Measurements from ENCODE around the gene EVA1C.
"Not testable (repeated sequence)": the region's sequence is repeated elsewhere in the genome, so short reads cannot be mapped to it uniquely, and the experiment has no call there.

Gene EVA1C, protein sequence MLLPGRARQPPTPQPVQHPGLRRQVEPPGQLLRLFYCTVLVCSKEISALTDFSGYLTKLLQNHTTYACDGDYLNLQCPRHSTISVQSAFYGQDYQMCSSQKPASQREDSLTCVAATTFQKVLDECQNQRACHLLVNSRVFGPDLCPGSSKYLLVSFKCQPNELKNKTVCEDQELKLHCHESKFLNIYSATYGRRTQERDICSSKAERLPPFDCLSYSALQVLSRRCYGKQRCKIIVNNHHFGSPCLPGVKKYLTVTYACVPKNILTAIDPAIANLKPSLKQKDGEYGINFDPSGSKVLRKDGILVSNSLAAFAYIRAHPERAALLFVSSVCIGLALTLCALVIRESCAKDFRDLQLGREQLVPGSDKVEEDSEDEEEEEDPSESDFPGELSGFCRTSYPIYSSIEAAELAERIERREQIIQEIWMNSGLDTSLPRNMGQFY

GRCh38 chr21:32412162-32413014, at the start of gene EVA1C:
TSS of gene EVA1C (plus strand) at chr21:32412706. CDS start at chr21:32412854, 148 bp downstream.
- no peak for DNase-seq (ENCODE audit: low spot score)

GRCh38 chr21:32364387-32364786, 48.1 kb upstream of the EVA1C start:
- no peak for DNase-seq (ENCODE audit: low spot score)

DNA sequence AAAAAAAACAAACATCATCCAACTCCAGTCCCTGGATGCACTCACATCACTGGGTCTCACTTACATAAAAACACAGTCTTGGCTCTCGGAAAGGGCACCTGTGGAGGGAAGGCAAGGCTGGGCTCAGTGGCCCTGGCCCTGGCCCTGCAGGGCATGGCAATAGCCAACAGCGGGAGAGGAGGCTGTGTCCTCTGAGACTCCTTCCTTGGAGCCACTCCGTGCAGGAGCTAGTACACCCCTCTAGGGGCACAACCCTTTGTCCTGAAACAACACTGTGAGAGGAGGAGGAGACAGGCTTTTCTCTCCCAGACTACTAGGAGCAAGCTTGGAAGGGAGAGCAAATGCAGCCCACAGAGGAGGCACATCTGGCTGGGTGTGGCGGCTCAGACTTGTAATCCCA, 47.7 kb upstream of the EVA1C start:
- no peak for DNase-seq (ENCODE audit: low spot score)

DNA sequence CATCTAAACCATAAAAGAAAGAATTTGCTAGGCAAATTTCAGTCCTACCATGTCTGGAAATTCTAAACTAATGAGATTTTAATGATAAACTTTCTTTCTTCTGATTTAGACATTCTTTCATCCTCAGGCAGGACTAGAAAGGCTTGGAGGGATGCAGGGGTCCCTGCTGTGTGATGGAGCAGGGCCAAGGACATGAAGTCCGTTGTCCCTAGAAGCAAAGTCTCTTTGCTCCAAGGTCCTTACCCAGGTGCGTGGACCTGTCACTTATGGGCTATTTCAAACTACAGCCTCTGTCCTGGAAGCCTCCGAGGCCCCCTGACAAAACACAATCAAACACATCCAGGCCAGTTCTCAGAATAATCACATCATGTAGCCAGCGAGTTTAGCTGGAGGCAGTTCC, 46.3 kb upstream of the EVA1C start:
- peak; percentile 52 for DNase-seq (ENCODE audit: low spot score)

DNA sequence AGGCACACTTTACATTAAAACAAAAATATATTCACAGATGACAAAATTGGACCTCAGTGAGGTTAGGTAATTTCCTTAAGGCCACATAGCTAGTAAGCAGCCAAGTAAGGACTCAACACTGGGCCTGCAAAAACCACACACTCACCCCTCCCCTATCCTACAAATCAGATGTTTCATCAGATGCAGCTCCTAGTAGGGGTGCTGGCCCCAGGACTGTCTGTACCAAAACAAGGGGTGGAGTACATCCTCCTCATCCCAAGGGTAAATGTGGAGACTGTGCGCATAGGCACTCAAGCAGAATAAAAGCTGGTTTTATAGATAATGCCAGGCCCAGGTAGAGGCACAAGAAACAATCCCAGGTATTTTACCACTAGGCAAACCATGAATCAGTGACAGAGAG, 45.3 kb upstream of the EVA1C start:
- DNase-seq (ENCODE audit: low spot score), result peak; percentile 28

DNA sequence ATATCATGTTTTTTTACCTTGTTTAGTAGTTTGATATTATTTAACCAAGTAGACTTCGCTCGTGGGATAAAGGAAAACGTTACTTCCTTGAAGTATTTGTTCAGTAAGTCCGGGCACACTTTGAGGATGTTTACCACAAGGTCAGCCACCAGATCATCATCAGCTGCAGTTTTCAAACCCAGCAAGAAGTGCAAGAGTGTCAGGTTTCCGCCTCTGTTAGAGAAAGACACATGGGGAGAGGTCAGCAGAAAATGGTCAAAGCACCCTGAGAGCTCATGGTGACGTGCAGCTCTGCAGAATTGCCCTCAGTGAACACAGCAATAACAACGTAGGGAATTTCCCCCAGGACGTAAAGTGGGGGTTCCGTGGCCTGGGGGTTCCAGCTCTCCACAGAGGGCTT, 44.1 kb upstream of the EVA1C start:
- no peak for DNase-seq (ENCODE audit: low spot score)

DNA sequence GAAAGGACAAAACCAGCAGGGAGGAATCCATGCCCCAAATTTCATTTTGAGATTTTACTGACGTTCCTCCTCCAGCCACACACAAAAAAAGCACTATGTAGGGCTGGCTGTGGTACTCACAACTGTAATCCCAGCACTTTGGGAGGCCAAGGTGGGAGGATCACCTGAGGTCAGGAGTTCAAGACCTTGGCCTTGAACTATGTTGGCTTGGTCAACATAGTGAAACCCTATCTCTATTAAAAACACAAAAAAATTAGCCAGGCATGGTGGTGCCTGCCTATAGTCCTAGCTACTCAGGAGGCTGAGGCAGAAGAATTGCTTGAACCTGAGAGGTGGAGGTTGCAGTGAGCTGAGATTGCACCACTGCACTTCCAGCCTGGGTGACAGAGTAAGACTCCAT, 43.5 kb upstream of the EVA1C start:
- not testable (repeated sequence) for DNase-seq (ENCODE audit: low spot score)

DNA sequence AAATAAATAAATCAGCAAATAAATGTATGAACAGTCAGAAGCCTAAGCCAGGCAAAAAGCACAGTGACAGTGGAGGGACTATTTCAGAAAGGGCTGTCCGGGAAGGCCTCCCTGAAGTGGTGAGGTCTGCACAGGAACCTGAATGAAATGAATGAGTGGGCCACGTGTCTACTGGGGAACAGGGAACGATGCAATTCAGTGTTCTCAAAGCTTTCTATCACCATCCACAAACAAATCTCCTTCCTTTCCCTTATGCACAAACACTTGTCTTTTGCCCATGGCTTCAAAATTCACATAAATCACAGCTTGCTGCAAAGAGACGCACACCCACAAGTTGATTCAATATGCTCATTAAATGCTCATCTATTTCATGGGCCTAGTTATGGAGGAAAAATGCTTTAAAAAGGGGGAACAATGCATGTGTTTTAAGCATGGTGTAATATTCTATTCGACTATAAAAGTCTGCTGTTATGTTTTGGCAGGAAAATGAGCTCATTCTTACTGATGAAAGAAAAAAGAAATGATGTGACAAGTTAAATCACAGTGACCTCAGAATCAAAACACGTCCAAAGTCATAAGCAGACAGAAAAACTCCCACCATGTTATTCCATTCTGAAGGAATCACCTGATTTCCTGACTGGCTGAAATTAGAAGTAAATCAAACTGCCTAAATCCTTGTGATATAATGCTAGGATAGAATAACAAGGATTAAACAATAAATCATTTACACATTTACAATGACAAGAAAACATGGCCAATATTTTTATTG, 41.3 kb upstream of the EVA1C start:
- DNase-seq (ENCODE audit: low spot score), result no peak

DNA sequence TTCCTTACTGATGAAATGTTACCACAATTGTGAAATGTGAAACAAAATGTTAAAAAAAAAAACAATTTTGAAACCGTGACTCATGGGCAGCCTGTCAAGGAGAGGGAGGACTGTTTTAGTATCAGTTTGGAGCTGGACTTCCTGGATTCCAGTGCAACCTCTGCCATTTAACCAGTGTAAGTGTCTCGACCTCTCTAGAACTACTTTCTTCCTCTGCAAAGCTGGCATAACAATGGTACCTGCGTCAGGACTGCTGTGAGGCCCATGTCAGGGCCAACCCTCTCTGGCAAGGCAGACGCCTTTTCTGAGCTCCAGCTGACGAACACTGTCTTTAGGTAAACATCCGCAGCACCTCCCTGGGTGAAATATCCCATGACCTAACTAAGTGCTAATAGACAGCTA, 40.6 kb upstream of the EVA1C start:
- DNase-seq (ENCODE audit: low spot score), result no peak

DNA sequence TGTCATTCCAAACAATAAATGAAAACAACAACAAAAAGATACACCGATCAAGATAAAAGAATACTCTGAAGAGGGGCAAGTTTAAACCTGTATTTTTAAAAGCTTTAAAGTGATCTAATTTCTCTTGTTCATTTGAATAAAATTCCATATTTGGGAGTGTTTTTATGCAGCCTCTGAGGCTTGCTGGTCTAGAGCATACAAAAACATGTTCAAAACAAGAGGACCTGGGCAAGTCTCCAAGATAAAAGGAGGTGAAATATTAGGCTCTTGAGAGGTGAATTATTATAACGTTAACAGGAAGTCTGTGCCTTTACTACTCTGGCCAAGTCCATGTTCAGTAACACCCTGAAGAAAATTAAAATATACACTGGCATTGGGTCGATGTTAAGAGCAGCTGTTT, 39.8 kb upstream of the EVA1C start:
- DNase-seq (ENCODE audit: low spot score), result no peak

- DNase-seq (ENCODE audit: low spot score), result no peak
These were observed 35.0 kb upstream of the EVA1C start for GRCh38 chr21:32377506-32377905.

DNA sequence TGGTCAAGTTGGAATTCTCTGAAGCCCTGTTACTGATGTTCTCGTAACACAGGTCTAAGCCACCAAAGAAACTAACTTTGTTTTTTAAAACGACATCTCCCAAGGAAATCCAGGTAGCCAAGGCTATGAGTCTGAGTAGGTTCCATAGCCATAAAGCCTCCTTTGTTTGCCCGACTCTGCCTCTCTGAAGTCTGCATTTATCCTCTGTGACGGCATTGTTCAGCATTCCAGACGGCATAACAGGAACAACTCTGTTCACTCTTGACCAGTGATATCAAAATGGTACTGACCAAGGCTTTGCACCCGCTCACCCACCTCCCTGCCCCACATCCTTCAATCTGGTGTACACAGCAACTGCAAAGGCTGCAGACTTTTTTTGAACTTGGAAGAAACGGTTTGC, 34.5 kb upstream of the EVA1C start:
- DNase-seq (ENCODE audit: low spot score), result no peak

- DNase-seq (ENCODE audit: low spot score), result no peak
These were observed 33.5 kb upstream of the EVA1C start for GRCh38 chr21:32378956-32379355.

DNA sequence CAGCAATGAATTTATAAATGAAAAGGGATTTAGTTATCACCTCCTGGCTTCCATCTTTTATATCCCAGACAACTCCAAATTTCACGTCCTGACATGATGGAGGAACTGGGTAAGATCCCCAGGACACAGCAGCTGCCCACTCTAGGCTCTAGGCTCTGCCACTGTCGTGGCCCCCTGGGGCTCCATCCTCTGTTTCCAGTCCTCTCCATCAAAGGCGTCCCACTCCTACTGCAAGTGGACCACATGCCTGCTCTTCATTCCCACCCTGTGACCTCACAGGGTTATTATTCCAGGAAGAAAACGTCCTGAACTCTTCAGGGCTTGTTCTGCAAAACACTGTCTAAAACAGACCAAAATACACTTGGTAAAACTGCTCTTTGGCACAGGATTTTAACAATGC, 31.6 kb upstream of the EVA1C start:
- no peak for DNase-seq (ENCODE audit: low spot score)

- DNase-seq (ENCODE audit: low spot score), result no peak
These were observed 30.9 kb upstream of the EVA1C start for GRCh38 chr21:32381571-32381970.

DNA sequence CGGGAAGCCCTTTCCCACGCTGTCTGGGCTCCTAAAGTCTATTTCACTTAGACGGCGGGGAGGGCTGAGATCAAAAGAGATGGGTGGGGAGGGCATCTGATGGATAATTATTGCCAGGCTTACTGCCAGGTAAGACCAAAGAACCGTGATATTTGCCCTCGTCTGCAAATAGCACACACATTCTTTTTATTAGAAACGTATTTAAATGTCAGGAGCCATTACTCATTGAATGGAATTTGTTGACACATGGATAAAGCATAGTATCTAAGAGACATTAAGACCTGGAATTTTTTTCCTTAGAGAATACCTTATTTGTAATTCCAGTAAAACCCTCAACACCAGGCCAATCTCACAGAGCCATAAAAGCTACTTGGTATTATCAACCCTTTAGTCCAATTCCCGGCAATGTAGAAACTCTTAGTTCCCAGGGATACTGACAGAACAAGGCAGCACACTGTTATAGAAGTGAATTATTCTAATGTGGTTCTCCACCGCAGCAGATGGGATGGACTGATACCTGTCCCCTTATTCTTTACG, 30.3 kb upstream of the EVA1C start:
- DNase-seq (ENCODE audit: low spot score), result no peak

DNA sequence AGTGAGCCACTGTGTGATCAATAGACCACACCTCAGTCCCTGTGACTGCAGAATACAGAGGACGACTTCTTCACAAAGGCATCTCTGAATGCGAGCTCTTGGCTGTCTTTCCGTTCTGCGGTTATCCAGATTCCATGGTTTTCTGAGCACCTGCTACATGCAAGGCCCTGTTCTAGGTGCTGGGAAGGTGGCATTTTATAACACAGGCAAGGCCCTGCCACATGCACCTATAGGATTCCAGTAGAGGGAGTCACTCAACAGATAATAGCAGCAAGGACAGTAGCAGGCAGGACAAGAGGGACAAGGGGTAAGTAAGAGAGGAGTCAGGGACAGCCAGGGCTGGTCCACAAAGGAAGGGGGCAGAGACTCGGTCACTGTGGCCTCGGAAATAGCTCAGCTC, 28.7 kb upstream of the EVA1C start:
- no peak for DNase-seq (ENCODE audit: low spot score)

DNA sequence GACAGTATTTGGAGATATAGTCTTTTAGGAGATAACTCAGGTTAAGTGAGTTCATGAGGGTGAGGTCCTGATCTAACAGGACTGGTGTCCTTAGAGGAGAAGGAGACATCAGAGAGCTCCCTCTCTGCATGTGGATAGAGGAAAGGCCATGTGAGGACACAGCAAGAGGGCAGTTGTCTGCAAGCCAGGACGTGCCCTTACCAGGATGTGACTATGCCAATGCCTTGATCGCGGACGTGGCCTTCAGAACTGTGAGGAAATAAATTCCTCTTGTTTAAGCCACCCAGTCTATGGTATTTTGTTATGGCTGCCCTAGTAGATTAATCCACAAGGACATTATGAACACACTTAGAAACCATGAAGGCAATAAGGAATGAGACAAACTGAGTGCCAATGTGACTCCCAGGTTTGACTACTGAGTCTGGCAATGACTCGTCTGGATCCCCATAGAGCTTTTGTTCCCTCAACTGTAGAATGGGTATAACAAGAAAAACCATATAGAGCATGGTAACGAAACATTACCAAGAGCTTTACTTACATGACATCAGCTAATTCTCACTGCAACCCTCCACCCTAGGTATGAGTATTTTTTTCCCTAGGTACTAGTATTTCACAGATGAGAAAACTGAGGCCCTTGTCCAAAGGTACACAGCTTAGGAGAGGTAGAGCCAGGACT, 26.2 kb upstream of the EVA1C start:
- no peak for DNase-seq (ENCODE audit: low spot score)

- no peak for DNase-seq (ENCODE audit: low spot score)
These were observed 25.4 kb upstream of the EVA1C start for GRCh38 chr21:32387151-32387550.

DNA sequence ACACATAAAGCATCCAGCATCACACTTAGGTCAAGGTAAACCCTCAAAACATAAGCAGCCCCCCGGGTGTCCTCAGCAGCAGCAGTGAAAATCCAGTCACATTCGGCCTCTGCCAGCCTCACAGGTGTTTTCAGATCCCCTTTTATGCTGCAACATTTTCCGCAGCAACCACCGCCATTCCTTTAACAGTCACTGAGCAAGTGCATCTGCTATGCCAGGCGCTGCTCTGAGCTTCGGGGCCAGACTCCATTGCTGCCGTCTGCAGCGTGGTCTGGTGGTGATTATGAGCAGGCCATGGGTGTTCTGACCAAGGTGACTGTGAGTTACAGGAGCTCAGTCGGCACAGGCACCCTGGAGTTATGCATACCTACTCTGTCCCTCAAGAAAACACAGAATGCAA, 24.2 kb upstream of the EVA1C start:
- no peak for DNase-seq (ENCODE audit: low spot score)

DNA sequence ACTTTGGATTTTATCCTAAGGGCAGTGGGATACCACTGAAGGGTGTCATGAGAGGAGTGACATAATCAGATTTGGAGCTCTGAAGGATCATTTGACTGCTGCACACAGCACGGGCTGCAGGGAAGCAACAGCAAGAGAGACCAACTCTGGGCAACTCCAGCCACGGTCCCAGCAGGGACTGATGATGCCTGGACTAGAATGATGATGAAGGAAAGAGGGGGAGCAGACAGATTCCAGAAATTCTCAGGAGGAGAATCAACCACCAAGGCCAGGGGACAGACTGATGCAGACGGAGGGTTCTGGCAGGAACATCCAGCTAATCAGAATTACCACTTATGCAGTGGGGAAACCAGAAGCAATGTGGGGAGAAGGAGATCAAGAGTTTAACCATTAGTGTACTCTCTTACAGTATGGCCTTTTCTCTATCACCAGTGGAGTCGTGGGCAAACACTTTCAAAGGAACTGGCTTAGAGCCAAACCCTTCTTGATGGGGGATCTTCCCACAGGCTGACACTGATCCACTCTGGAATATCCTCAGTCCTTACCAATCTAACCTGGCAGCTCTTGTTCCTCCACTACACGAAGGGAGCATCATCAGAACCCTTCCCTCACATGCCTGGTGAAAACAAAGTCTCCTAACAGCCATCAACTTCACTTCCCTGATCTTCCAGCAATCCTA, 23.0 kb upstream of the EVA1C start:
- DNase-seq (ENCODE audit: low spot score), result no peak

All from cerebellar cortex (tissue), 1 donor.